HG03175 (cell line): ENCODE measurements around the gene NXN.
"Not testable (repeated sequence)": the region's sequence is repeated elsewhere in the genome, so short reads cannot be mapped to it uniquely, and the experiment has no call there.

Source experiments
- ATAC-seq: cut with Tn5 transposase; IDR thresholded peaks from one replicate; pipeline ENCODE4 v1.9.1; 2021; ENCODE audit warnings: mild to moderate bottlenecking, moderate library complexity; ENCODE audit not compliant: unreplicated experiment

The NXN gene

DNA sequence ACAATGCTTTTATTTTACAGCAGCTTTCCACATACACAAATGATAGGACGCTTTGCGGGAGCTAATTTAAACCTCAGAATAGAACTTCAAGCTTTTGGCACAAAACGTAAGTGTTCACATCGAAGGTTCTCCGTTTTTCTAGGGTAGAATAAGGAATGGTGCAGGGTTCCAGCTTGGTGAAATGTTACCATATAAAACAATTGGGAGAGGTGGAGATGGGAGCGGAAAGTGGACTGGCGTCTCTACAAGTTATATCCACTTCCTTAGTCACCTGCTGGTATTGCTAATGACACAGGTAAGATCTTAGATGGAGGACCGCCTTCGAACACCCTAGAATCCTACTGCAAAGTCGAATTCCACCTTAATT lies 1.7 kb upstream of the NXN start:
- ATAC-seq = no peak

DNA sequence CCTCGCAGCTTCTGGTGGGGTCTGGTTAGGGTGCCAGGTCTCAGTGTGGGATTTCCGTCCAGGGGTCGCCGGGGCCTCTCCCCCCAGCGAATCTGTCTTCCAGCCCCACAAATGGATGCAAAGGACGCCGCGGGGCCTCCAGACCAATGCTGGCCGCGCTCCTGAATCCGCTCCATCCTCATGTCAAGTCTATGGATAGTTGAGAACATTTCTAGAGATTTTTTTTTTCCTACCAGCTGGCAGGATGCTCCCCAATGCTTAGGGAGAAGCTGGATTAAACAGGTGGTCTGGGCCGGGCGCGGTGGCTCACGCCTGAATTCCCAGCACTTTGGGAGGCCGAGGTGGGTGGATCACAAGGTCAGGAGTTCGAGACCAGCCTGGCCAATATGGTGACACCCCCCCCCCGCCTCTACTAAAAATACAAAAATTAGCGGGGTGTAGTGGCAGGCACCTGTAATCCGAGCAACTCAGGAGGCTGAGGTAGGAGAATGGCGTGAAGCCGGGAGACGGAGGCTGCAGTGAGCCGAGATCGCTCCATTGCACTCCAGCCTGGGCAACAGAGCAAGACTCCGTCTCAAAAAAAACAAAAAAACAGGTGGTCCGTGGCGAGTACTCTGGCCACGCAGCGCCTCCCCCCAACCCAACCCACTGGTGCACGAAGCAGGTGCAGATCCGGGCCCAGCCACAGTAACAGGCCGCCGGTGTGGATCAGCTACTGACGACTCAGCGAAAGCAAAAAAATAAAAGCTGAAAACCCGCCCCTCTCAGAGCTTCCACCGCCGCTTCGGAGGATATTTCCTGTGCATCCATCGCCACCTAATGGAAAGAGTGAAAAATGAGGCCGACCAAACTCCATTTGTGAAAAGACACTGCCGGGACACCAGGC lies 1.1 kb upstream of the NXN start:
- ATAC-seq = no peak

DNA sequence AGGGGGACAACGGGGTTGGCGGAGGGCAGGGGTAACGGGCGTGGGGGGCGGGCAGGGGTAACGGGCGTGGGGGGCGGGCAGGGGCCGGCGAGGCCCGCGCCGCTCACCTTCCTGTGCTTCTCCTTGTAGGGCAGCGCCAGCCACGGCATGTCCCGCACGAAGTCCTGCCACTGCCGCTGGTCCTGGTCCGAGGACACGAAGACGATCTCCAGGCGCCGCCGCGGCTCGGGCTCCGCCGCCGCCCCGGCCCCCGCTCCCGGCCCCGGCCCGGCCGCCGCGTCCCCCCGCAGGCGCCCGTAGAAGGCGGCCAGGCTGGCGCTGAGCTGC lies 401 bp downstream of the NXN start:
- ATAC-seq = no peak

DNA sequence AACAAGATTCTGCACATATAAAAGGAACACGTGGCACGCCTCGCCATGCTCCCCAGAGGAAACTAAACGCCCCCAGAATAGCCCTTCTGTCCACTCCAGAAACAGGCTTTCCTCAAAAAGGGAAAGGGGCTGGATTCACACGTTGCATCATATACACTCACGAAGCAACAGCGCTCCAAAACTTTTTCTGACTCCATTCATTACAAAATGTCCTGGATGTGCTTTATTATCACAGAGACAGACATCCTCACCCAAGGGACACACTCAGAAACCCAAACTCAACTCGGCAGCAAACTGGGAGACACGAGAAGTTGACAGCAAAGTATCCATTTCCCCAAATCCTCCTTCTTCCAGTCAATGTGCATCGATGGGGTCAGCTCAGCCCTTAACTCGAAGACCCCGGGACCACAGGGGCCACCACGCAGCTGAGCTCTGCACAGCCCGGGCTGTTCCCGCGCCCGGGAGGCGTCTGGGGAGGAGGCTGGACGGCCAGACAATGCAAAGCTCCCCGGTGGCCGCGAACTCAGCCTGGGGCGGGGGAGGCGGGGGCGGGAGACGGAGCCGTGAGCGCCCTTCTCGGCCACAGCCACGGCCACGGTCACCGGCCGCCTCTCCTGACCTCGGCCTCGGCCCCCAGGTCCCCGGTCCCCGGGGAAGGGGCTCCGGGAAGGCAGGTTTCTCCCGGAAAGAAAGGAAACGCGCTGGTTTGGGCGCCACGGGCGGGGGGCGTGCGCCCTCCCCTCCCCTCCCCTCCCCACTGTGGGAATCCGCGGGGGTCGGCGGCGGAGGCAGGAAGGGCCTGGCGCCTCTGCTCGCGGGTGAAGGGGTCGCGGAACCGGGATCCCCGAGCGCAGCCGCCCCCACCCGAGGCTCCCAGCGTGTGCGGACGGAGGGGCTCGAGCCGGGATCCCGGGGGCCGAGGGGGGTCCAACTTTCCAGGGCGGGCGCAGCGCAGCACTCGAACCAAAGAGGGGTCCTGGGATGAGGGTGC lies 1.2 kb downstream of the NXN start:
- ATAC-seq = no peak

DNA sequence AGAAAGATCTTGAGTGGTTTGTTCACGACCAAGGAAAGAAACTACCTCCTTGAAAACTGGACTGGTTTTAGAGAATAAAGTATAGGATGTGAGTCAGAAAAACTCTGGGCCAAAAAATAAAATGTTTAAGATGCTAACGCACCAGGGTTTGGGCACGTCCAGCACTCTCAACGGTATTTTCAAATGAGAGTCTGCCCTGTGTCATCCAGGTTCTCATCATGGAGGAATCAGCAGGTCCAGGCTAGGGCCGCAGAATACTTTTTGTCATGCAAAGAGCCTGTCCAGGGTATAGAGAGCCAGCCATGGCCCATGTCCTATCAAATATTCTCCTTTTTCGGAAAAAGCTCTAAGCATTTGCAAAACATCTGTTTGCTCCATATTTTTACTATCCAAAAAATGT lies 2.4 kb downstream of the NXN start:
- no peak for ATAC-seq

DNA sequence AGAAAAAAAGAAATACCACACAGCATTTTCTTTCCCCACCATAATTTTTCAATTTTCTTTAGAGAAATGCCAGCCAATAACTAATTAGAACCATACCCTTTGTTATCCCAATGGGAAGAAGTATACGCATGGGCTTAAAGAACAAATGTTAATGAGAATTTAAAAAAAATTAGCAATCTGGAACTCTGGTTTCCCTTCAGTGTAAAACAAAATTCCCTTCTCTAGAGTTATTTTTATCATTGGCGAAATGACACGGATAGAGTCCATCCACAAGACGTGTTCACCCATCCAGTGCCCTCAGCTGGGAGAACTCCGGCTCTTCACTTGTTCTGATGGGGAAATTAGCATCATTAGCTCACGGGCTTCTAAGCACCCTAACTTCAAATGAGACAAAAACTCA lies 3.3 kb downstream of the NXN start:
- no peak for ATAC-seq

DNA sequence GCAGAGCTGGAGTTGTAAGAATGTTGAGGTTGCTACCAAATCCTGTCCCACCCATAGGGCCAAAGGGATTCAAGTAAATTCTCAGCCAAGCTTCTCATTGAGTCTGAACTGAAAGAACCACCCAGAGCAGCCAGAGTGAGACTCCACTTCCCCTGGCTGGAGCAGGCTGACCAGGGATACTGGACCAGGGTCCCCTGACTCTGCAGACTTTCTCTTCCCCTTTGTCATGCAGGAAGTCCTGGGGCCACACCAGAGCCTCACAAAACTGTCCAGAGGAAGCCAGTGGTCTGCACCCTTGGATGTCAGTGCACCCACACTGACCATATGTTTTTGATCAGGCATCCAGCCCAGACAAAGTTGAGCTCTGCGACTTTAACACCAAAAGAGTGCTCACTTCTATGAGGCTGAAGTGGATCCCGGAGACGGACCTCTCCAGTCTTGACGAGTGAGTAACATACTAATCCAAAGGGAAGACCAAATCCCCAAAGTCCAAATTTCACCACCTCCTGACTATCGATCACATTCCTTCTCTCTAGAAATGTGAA lies 4.1 kb downstream of the NXN start:
- no peak for ATAC-seq

DNA sequence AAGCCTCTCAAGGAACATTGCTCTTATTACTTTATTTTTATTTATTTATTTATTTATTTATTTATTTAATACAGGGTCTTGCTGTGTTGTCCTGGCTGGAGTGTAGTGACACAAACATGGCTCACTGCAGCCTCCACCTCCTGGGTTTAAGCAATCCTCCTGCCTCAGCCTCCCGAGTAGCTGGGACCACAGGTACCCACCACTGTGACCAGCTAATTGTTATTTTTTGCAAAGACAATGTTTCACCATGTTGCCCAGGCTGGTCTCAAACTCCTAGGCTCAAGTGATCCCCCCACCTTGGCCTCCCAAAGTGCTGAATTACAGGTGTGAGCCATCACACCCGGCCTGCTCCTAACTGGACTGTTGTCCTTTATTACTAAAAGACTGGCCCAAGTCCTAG lies 4.8 kb downstream of the NXN start:
- not testable (repeated sequence) for ATAC-seq

DNA sequence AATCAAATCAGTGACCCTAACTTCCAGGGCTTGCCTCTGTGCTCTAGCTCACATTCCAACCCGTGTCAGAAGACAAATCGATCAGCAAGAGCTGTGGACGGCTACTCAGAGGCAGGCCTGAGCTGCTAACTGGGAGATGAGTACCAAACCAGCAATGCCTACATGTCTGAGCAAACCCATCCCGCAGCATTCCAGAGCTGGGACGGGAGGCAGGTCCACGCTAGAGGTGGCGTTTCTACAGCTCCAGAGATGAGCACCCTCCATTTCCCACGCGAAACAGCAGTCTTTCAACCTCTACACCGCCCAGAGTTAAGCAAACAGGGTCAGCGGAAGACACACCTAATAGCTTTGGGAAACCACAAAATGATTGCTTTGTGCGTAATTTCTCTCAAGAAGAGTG lies 6.5 kb downstream of the NXN start:
- no peak for ATAC-seq

DNA sequence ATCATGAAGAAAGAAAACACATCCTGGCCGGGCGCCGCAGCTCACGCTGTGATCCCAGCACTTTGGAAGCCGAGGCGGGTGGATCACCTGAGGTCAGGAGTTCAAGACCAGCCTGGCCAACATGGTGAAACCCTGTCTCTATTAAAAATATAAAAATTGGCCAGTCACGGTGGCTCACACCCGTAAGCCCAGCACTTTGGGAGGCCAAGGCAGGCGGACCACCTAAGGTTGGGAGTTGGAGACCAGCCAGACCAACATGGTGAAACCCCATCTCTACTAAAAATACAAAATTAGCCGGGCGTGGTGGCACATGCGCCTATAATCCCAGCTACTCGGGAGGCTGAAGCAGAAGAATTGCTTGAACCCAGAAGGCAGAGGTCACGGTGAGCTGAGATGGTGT lies 7.7 kb downstream of the NXN start:
- ATAC-seq = not testable (repeated sequence)

DNA sequence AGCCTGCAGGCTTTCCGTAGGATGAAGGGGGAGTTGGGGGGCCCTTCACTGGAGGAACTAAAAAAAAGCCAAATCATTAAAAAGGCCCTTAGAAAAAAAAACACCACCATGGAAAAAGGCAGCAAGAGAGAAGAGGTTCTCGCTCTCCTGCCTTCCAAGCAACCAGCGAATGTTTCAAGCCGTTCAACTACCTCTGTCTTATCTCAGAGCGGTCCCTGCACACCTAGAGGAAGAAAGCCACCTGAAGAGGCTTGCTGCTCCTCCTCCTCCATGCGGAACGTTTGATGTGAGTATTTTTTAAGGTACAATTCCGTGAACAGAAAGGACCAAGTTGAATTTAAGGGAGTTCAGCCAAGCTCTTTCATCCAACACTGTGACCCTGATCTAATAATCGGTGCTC lies 9.2 kb downstream of the NXN start:
- no peak for ATAC-seq

DNA sequence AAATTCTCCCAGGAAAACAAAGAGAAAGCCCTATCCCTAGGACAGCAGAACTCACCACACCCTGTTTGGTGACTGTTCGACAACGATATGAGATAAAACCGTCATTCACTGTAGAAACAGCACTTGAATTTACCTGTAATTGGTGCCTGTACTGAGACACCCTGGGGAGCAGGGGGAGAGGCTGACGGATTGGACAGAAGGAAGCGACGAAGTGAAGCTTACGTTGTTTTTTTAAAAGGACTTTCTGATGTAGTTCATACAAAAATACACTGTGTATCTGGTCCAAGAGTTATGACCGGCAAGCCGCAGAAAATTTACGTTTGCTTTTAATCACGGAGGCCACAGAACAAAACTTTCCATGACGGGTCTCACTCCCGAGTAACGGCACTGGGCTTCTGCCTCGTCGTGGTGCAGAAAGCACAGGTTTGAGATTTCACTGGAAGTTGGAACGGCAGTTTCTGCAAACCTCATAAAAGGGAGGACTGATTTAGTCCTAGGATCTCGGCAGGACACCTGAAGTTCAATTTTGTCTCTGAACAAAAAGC lies 9.7 kb downstream of the NXN start:
- ATAC-seq = no peak

DNA sequence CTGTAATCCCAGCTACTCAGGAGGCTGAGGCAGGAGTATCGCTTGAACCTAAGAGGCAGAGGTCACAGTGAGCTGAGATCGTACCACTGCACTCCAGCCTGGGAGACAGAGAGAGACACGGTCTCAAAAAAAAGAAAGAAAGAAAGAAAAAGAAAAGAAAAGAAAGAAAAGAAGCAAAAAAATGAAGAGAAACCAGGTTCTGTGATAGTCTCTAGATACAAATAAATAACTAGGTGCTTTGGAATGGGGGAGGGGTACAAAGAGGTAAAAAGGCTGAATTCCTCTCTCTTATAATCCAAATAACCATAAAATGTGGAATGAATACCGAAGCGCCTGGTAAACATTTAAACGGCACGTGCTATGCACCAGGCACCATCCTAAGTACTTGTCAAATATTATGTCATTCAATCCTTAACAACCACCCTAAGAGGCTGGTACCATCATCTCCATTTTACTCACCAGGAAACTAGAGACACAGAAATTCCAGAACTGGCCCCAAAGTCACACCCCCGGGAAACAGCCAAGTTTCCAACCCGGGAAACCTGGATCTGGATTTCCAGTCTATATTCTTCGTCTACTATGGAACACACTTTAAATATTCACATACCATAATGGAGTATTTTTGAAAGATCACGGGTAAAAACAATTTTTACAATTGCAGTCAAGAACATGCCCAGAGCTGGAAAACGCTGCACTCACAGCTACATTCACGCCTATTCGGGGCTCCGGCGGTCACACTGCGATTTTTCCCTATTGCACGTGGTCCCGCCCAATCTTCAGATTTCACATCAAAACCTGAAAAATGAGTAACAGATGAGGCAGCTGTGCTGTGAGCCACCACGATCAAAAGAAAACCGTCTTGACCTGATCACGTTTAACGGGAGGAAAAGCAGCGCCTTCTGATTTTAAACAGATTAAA lies 10.5 kb downstream of the NXN start:
- no peak for ATAC-seq

DNA sequence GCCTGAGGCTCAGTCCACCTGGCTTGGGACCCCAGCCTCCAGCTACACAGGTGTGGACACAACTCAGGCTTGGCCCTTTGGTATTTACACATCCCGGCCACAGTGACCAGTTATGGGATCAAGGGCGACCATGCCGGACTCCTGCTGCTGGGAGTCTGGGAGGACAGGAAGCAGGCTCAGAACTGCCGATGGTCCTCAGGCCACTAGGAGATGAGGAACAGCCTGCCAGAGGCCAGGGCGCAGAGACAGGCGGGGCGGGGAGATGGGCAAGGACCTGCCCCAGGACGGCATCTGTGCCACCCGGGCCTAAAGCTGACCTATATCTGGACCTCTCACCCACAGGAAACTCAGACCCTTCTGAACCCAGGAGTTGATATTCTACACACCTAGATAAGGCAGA lies 12.5 kb downstream of the NXN start:
- no peak for ATAC-seq

DNA sequence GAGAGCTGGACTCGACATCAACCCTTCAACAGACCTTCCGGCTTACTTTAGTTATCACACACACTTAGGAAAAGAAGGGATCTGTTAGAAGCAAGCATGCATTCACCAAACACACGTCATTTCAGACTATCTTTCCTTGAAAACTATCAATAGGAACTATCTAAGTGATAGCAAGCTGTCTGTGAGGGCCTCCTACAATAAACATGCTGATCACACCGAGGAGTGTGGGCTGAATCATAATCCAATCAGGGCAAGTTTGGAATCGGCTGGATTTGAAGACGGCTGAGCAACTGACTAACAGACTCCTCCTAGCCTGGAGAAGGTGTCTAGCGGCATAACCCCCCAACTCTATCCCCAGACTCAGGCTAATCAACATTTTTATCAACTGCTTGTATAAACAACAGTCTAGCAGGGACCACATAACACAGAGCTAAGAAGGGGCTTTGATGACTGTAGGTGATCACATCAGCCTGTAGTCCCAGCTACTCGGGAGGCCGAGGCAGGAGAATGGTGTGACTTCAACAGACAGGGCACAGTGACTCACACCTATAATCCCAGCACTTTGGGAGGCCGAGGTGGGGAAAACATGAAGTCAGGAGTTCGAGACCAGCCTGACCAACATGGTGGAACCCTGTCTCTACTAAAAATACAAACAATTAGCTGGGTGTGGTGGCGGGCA lies 14.1 kb downstream of the NXN start:
- ATAC-seq = no peak

DNA sequence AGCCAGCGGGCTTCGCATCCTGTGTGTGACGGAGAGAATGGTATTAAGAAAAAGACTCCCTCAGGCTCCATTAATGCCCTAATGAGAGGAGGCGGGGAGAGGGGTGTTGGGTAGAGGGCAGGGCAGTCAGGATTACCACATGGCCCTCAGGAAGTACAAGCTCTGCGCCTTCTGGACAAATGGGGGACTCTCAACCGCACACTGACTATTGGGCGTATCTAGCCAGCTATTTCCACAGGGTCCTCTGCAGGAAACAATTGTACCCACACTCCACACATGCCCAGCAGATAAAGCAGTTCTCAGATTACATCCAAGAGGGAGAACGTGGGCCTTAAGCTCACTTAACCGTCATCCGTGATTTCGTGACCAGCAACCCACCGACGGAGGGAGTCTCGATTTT lies 14.7 kb downstream of the NXN start:
- ATAC-seq = no peak

DNA sequence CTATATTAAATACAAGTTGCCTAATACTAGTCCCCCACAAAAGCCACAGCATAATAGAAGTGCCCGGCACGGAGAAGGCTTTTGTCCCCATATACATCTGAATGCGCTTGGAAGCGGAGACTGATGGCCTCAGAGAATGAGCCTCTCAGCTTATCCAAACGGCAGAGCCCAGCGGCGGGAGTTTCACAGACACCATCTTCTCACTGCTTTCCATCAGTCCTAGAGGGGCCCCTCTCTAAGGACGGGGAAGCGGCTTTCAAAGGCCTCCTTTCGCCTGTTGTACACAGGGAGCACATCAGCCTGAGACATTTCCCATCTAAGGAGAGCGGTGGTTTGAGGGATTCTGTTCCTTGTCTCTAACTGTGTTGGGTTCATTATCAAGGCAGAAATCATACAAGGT lies 16.9 kb downstream of the NXN start:
- ATAC-seq = no peak

DNA sequence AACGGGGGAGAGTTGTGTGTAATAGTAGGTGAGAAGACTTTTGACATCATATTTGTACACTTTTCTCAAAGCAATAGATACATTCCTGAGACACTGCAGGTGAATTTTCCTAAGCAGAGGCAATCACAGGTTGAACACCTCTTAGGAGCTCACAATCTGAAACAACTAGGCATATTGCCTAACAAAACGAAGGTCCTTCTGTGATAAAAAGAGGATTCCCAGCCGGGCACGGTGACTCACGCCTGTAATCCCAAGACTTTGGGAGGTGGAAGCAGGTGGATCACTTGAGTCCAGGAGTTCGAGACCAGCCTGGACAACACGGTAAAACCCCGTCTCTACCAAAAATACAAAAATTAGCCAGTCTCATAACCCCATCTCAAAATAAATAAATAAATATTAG lies 17.4 kb downstream of the NXN start:
- ATAC-seq = no peak

DNA sequence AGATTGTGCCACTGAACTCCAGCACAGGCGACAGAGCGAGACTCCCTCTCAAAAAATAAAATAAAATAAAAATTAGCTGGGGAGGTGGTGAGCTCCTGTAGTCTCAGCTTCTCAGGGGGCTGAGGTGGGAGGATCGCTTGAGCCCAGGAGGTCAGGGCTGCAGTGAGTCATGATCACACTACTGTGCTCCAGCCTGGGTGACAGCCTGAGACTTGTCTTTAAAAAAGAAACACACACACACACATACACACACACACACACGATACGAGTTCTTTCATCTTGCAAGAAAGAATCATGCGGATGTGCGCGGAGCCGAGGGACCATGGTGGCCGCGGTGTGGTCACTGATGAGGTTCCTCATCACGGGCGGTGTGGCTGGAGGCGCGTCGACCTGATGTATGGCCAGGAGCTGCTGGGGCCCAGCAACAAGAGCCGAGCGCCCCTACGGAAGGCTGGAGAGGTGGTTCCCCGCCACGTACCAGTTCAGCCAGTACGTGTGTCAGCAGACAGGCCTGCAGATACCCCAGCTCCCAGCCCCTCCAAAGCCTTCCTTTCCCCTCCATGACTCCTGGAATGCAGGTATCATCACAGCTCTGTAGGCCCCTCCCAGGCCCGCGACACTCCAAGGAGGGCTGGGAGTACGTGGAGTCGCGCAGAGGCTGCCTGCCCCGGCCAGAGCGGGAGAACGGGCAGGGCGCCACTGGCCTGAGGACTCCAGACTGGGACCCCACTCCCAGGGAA lies 20.7 kb downstream of the NXN start:
- no peak for ATAC-seq
